GM23338 (cell line): ENCODE results near the gene MAGEA9B. TPM values are rescaled to one million over a fixed set of nuclear protein-coding genes. Genes with fewer than 3 reads are reported as not detected.

Experiments used
- polyA plus RNA-seq: library from polyadenylated mRNA; unstranded; fragments of >200 nt; fragmentation: Nextera tagmentation; extraction: Ambion mirVana; gene quantifications from 2 replicates; pipeline ENCODE4 v1.2.1, GENCODE V29; 2016
- total RNA-seq: library from RNA; depleted of rRNA; stranded (reverse); fragments of >200 nt; shearing (Covaris generic); gene quantifications from 2 replicates; pipeline ENCODE4 v1.2.3, GENCODE V29; 2014; rRNA removed

Gene MAGEA9B
- total and polyA plus RNA-seq, 2 experiments from 2014 or later = 0.52 TPM; not detected in 1

Other genes with a start within 250 kb of the MAGEA9B start
- gene IDS, start 82.2 kb downstream of the MAGEA9B start, total RNA-seq = 12.3 and 12.4 TPM in 2 replicates
- 8.2 and 8.6 TPM in 2 replicates for gene IDS, start 82.2 kb downstream of the MAGEA9B start, polyA plus RNA-seq
- 2.5 and 4.0 TPM in 2 replicates for gene EOLA1, start 46.4 kb downstream of the MAGEA9B start, total RNA-seq
- 2.6 and 3.3 TPM in 2 replicates for gene EOLA1, start 46.4 kb downstream of the MAGEA9B start, polyA plus RNA-seq
- not detected in 2 replicates for gene HSFX3, start 37.5 kb downstream of the MAGEA9B start, total RNA-seq
- gene HSFX3, start 37.5 kb downstream of the MAGEA9B start, polyA plus RNA-seq = not detected in 2 replicates
- not detected in 2 replicates for gene HSFX2, start 7.9 kb upstream of the MAGEA9B start, total RNA-seq
- 0.26 and 0.29 TPM in 2 replicates for gene HSFX2, start 7.9 kb upstream of the MAGEA9B start, polyA plus RNA-seq
- gene TMEM185A, start 44.3 kb upstream of the MAGEA9B start, total RNA-seq = 16.7 and 18.1 TPM in 2 replicates
- 9.3 and 14.1 TPM in 2 replicates for gene TMEM185A, start 44.3 kb upstream of the MAGEA9B start, polyA plus RNA-seq
- not detected in 2 replicates for gene MAGEA11, start 124.6 kb upstream of the MAGEA9B start, total RNA-seq
- gene MAGEA11, start 124.6 kb upstream of the MAGEA9B start, polyA plus RNA-seq = 0.12 TPM in 1 of 2 replicates, not detected in the other
- gene HSFX1, start 186.6 kb upstream of the MAGEA9B start, total RNA-seq = 0.56 TPM in 1 of 2 replicates, not detected in the other
- not detected in 2 replicates for gene HSFX1, start 186.6 kb upstream of the MAGEA9B start, polyA plus RNA-seq
- gene MAGEA9, start 194.5 kb upstream of the MAGEA9B start, total RNA-seq = not detected in 2 replicates
- gene MAGEA9, start 194.5 kb upstream of the MAGEA9B start, polyA plus RNA-seq = not detected in 2 replicates